Astrocyte (in vitro differentiated cells and primary cell): Measurements from ENCODE around the gene SESN2. TPM values are rescaled to one million over a fixed set of nuclear protein-coding genes. Genes with fewer than 3 reads are reported as not detected.
"Not testable (repeated sequence)": the region's sequence is repeated elsewhere in the genome, so short reads cannot be mapped to it uniquely, and the experiment has no call there.

Experiments
- DNase-seq: peaks from one replicate; pipeline ENCODE4 v3.0.0-alpha.2; 2010; ENCODE audit warnings: low read depth
- FAIRE-seq: peaks from 2 replicates; lab custom pipeline; 2011; peaks lifted over from hg19 to GRCh38; lab: Jason Lieb, UNC
- H2AFZ ChIP-seq: 2 replicates; pipeline ENCODE4 v1.6.0; 2012; ENCODE audit warnings: low read depth, low read length, inconsistent platforms
- H3K27ac ChIP-seq: 2 replicates; pipeline ENCODE4 v1.5.1; 2011; ENCODE audit warnings: low read depth, low read length, inconsistent platforms
- H3K27me3 ChIP-seq: 2 replicates; pipeline ENCODE4 v1.6.0; 2011; ENCODE audit warnings: low read length, inconsistent platforms; ENCODE audit not compliant: insufficient read depth
- H3K36me3 ChIP-seq: 2 replicates; pipeline ENCODE4 v1.5.1; 2011; ENCODE audit warnings: low read length, inconsistent platforms; ENCODE audit not compliant: insufficient read depth
- H3K4me1 ChIP-seq: 2 replicates; pipeline ENCODE4 v1.5.1; 2011; ENCODE audit warnings: low read length, inconsistent platforms; ENCODE audit not compliant: insufficient read depth
- H3K4me2 ChIP-seq: 2 replicates; pipeline ENCODE4 v1.6.0; 2012; ENCODE audit warnings: low read length, inconsistent platforms
- H3K4me3 ChIP-seq: 2 replicates; pipeline ENCODE4 v1.5.1; 2011; ENCODE audit warnings: low read depth, mild to moderate bottlenecking, low read length, inconsistent platforms; ENCODE audit not compliant: insufficient read depth
- H3K79me2 ChIP-seq: 2 replicates; pipeline ENCODE4 v1.6.0; 2012; ENCODE audit warnings: mild to moderate bottlenecking, low read length, inconsistent platforms; ENCODE audit not compliant: insufficient read depth
- H3K9ac ChIP-seq: 2 replicates; pipeline ENCODE4 v1.6.0; 2012; ENCODE audit warnings: mild to moderate bottlenecking, low read length, inconsistent platforms
- H3K9me3 ChIP-seq: 2 replicates; pipeline ENCODE4 v1.5.1; 2012; ENCODE audit warnings: low read depth, mild to moderate bottlenecking, low read length, inconsistent platforms; ENCODE audit not compliant: insufficient read depth
- H4K20me1 ChIP-seq: 2 replicates; pipeline ENCODE4 v1.6.0; 2012; ENCODE audit warnings: low read length, inconsistent platforms; ENCODE audit not compliant: insufficient read depth
- H3K27ac Mint-ChIP-seq: one replicate; pipeline ENCODE4 v1.8.0; 2021; ENCODE audit warnings: mild to moderate bottlenecking, mixed read lengths; ENCODE audit not compliant: unreplicated experiment
- H3K27me3 Mint-ChIP-seq: one replicate; pipeline ENCODE4 v1.8.0; 2021; ENCODE audit warnings: low read depth, mixed read lengths; ENCODE audit not compliant: unreplicated experiment
- H3K36me3 Mint-ChIP-seq: one replicate; pipeline ENCODE4 v1.8.0; 2021; ENCODE audit warnings: low read depth, mixed read lengths; ENCODE audit not compliant: unreplicated experiment
- H3K4me1 Mint-ChIP-seq: one replicate; pipeline ENCODE4 v1.8.0; 2021; ENCODE audit warnings: low read depth, mixed read lengths; ENCODE audit not compliant: unreplicated experiment
- H3K4me3 Mint-ChIP-seq: one replicate; pipeline ENCODE4 v1.8.0; 2021; ENCODE audit warnings: mild to moderate bottlenecking, moderate library complexity, mixed read lengths; ENCODE audit not compliant: unreplicated experiment
- H3K9me3 Mint-ChIP-seq: one replicate; pipeline ENCODE4 v1.8.0; 2021; ENCODE audit warnings: mild to moderate bottlenecking, mixed read lengths; ENCODE audit not compliant: unreplicated experiment
- EZH2 ChIP-seq: IDR thresholded peaks from 2 replicates; pipeline ENCODE4 v1.6.1; 2012; ENCODE audit warnings: mild to moderate bottlenecking, low read length, inconsistent platforms; ENCODE audit not compliant: insufficient read depth
- total RNA-seq: library from RNA; stranded (reverse); gene quantifications from 2 replicates; pipeline ENCODE4 v1.2.1, GENCODE V29; 2021
- TF ChIP-seq, protein P1 (sequence below): IDR thresholded peaks from 2 replicates; pipeline ENCODE4 v1.5.1; 2011; ENCODE audit warnings: low read depth, mild to moderate bottlenecking, inconsistent platforms, low read length, moderate library complexity; ENCODE audit not compliant: insufficient read depth

The SESN2 gene
- total RNA-seq, 1 donor from 2014 or later: 78.3 TPM

DNA sequence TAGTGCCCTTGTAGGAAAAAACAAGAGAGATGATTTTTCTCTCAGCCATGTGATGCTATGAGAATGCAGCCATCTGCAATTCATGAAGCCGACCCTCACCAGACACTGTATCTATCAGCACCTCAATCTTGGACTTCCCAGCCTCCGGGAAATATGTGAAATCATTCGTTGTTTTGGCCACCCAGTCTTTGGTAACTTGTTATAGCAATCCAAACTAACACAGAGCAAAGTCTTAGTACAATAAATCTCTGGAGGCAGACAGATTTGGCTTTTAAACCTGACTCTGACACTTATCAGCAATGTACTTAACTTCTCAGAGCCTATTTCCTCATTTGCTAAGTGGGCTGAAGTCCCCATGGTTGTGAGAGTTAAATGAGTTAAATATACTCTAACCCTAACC is 64.4 kb downstream of the SESN2 start:
- FAIRE-seq (no peak), DNase-seq (no peak)
- no peak overlapping the region for H3K4me3 Mint-ChIP-seq
- no peak overlapping the region for H3K27ac ChIP-seq
- no peaks in the 10 kb centered on the region for H3K27me3 Mint-ChIP-seq
- H2AFZ ChIP-seq: no peak overlapping the region
- H3K36me3 Mint-ChIP-seq: no peaks in the 10 kb centered on the region
- H3K4me2 ChIP-seq: no peak overlapping the region
- H3K27me3 ChIP-seq: no peaks in the 10 kb centered on the region
- TF ChIP-seq, protein P1, sequence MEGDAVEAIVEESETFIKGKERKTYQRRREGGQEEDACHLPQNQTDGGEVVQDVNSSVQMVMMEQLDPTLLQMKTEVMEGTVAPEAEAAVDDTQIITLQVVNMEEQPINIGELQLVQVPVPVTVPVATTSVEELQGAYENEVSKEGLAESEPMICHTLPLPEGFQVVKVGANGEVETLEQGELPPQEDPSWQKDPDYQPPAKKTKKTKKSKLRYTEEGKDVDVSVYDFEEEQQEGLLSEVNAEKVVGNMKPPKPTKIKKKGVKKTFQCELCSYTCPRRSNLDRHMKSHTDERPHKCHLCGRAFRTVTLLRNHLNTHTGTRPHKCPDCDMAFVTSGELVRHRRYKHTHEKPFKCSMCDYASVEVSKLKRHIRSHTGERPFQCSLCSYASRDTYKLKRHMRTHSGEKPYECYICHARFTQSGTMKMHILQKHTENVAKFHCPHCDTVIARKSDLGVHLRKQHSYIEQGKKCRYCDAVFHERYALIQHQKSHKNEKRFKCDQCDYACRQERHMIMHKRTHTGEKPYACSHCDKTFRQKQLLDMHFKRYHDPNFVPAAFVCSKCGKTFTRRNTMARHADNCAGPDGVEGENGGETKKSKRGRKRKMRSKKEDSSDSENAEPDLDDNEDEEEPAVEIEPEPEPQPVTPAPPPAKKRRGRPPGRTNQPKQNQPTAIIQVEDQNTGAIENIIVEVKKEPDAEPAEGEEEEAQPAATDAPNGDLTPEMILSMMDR: no peak
- TF ChIP-seq EZH2: no peak
- no peaks in the 10 kb centered on the region for H4K20me1 ChIP-seq
- no peaks in the 10 kb centered on the region for H3K9me3 ChIP-seq
- H3K79me2 ChIP-seq: no peaks in the 10 kb centered on the region
- no peak overlapping the region for H3K27ac Mint-ChIP-seq
- no peaks in the 10 kb centered on the region for H3K4me1 Mint-ChIP-seq
- no peak overlapping the region for H3K9ac ChIP-seq
- H3K4me1 ChIP-seq: no peaks in the 10 kb centered on the region
- no peak overlapping the region for H3K4me3 ChIP-seq
- H3K36me3 ChIP-seq: no peaks in the 10 kb centered on the region
- no peaks in the 10 kb centered on the region for H3K9me3 Mint-ChIP-seq

DNA sequence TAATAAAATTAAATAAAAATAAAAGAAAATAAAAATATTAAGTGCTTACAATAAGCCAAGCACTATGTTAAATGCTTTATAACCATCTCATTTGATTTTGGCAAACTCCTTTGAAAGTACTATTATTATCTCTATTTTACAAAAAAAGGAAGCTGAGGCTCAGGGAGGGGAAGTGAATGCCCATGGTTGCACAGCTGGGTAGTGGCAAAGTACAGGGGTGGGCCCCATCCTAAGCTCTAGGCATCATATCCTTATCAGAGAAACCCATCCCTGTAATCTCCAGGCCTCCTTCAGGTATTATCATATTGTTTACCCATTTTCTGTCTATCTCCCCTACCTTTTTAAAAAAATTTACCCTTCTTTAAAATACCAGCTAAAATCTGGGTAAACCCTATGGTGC is 67.2 kb downstream of the SESN2 start:
- no peaks in the 10 kb centered on the region for H3K27me3 Mint-ChIP-seq
- H3K4me2 ChIP-seq: no peak overlapping the region
- DNase-seq: no peak

DNA sequence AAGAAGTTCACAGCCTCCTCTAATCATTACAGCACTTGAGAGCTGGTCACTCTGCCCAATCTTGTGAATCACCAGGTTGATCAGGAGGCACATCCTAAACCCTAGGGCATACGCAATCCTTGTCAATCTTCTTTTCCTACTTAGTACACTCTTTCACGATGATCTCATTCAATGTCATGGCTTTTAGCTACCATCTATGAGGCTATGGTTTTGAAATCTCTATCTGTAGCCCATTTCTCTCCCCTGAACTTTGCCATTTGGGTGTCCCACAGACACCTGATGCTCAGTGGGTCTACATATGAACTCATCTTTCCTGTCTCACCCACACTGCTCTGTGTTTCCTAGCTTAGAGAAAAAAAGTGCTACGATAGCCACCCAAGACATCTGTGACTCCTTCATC is 67.7 kb downstream of the SESN2 start:
- Histone ChIP-seq H3K9ac (no peak overlapping the region), H3K4me3 (no peak overlapping the region), H3K9me3 (no peaks in the 10 kb centered on the region), H3K4me2 (no peak overlapping the region), H3K4me1 (no peaks in the 10 kb centered on the region), H3K36me3 (no peaks in the 10 kb centered on the region), H4K20me1 (no peaks in the 10 kb centered on the region), H3K79me2 (peaks cover 11% of the 10 kb centered on the region), H3K27me3 (no peaks in the 10 kb centered on the region), H2AFZ (no peak overlapping the region), H3K27ac (no peak overlapping the region)
- Mint-ChIP-seq H3K27me3 (no peaks in the 10 kb centered on the region), H3K9me3 (no peaks in the 10 kb centered on the region), H3K4me3 (peak overlapping the region; percentile 43), H3K4me1 (peaks cover 5% of the 10 kb centered on the region), H3K36me3 (no peaks in the 10 kb centered on the region), H3K27ac (no peak overlapping the region)
- DNase-seq (no peak), FAIRE-seq (no peak)
- no peak for TF ChIP-seq EZH2
- TF ChIP-seq, protein P1: no peak

More for the DNA sequence above, 67.2 kb downstream of the SESN2 start:
- Histone ChIP-seq H3K9me3 (no peaks in the 10 kb centered on the region), H3K9ac (no peak overlapping the region), H3K4me3 (no peak overlapping the region), H4K20me1 (no peaks in the 10 kb centered on the region), H3K4me1 (no peaks in the 10 kb centered on the region), H3K27ac (no peak overlapping the region), H3K79me2 (peaks cover 11% of the 10 kb centered on the region), H2AFZ (no peak overlapping the region), H3K36me3 (no peaks in the 10 kb centered on the region), H3K27me3 (no peaks in the 10 kb centered on the region)
- Mint-ChIP-seq H3K4me3 (no peak overlapping the region), H3K4me1 (peaks cover 5% of the 10 kb centered on the region), H3K36me3 (no peaks in the 10 kb centered on the region), H3K27ac (no peak overlapping the region), H3K9me3 (no peaks in the 10 kb centered on the region)
- FAIRE-seq: no peak
- no peak for TF ChIP-seq EZH2
- TF ChIP-seq, protein P1: no peak

DNA sequence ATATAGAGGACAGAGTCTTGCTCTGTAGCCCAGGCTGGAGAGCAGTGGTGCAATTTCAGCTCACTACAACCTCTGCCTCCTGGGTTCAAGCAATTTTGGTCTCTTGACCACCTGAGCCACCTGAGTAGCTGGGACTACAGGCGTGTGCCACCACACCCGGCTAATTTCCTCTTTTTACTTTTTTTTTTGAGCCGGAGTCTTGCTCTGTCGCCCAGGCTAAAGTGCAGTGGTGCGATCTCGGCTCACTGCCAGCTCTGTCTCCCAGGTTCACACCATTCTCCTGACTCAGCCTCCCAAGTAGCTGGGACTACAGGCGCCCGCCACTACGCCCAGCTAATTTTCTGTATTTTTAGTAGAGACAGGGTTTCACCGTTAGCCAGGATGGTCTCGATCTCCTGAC is 68.1 kb downstream of the SESN2 start:
- H3K27me3 Mint-ChIP-seq, DNase-seq, H3K9ac ChIP-seq, H3K9me3 Mint-ChIP-seq, H3K36me3 Mint-ChIP-seq, H3K4me3 ChIP-seq, H4K20me1 ChIP-seq, H3K9me3 ChIP-seq, H3K27me3 ChIP-seq, H3K4me2 ChIP-seq, H3K27ac ChIP-seq, H3K4me1 Mint-ChIP-seq, H2AFZ ChIP-seq, H3K4me1 ChIP-seq, H3K36me3 ChIP-seq, FAIRE-seq: not testable (repeated sequence)
- Mint-ChIP-seq H3K27ac (peak overlapping the region; percentile 62), H3K4me3 (peak overlapping the region; percentile 87)
- peaks cover 11% of the 10 kb centered on the region for H3K79me2 ChIP-seq
